HepG2 (cell line): ENCODE results near the gene SLC22A23. TPM values are rescaled to one million over a fixed set of nuclear protein-coding genes. Genes with fewer than 3 reads are reported as not detected.

ENCODE experiments used
- CBFB ChIP-seq: sonication (generic); formaldehyde crosslinking; IDR thresholded peaks from 2 replicates; pipeline ENCODE4 v1.4.0; 2020; ENCODE audit warnings: missing genetic modification reagents
- FOXA3 ChIP-seq: IDR thresholded peaks from 2 replicates; pipeline ENCODE4 v1.6.1; 2016; ENCODE audit warnings: missing genetic modification reagents, missing compliant biosample characterization
- HNF1B ChIP-seq: sonication (generic); formaldehyde crosslinking; IDR thresholded peaks from 2 replicates; pipeline ENCODE4 v1.5.1; 2020; ENCODE audit warnings: mild to moderate bottlenecking, moderate library complexity, missing genetic modification reagents
- IKZF5 ChIP-seq: IDR thresholded peaks from 2 replicates; pipeline ENCODE4 v1.6.1; 2018; ENCODE audit warnings: missing genetic modification reagents, mild to moderate bottlenecking, missing compliant biosample characterization
- KDM3A ChIP-seq: IDR thresholded peaks from 2 replicates; pipeline ENCODE4 v1.6.1; 2018; ENCODE audit warnings: low read depth, missing compliant biosample characterization
- MTF1 ChIP-seq: sonication (generic); formaldehyde crosslinking; IDR thresholded peaks from 2 replicates; pipeline ENCODE4 v1.5.0; 2020; ENCODE audit warnings: missing genetic modification reagents
- NCOA5 ChIP-seq: sonication (generic); formaldehyde crosslinking; IDR thresholded peaks from 2 replicates; pipeline ENCODE4 v1.4.0; 2020; ENCODE audit warnings: missing genetic modification reagents
- RXRB ChIP-seq: IDR thresholded peaks from 2 replicates; pipeline ENCODE4 v1.6.1; 2016; ENCODE audit warnings: borderline replicate concordance, missing genetic modification reagents, missing compliant biosample characterization
- ZNF275 ChIP-seq: sonication (generic); formaldehyde crosslinking; IDR thresholded peaks from 2 replicates; pipeline ENCODE4 v1.8.0; 2022; ENCODE audit warnings: missing genetic modification reagents, mild to moderate bottlenecking, inconsistent platforms, borderline replicate concordance
- ZNF292 ChIP-seq: sonication (generic); formaldehyde crosslinking; IDR thresholded peaks from 2 replicates; pipeline ENCODE4 v1.8.1; 2022; ENCODE audit warnings: mild to moderate bottlenecking, low read depth, missing genetic modification reagents, borderline replicate concordance
- ZNF503 ChIP-seq: sonication (generic); formaldehyde crosslinking; IDR thresholded peaks from 2 replicates; pipeline ENCODE4 v1.4.0; 2020; ENCODE audit warnings: missing genetic modification reagents
- ZNF512B ChIP-seq: sonication (generic); formaldehyde crosslinking; IDR thresholded peaks from 2 replicates; pipeline ENCODE4 v1.5.1; 2020; ENCODE audit warnings: missing genetic modification reagents, mild to moderate bottlenecking, borderline replicate concordance
- ZNF609 ChIP-seq: sonication (generic); formaldehyde crosslinking; IDR thresholded peaks from 2 replicates; pipeline ENCODE4 v1.4.0; 2020; ENCODE audit warnings: mild to moderate bottlenecking, missing genetic modification reagents, borderline replicate concordance
- polyA plus RNA-seq, 8 experiments: library from polyadenylated mRNA; depleted of rRNA in 3 of 8; stranded (reverse) in 7 of 8; unstranded in 1 of 8; fragments of >200 nt; fragmentation: Illumina TruSeq in 4 of 8; extraction: Trizol in 4 of 8; gene quantifications; 2 replicates each; pipeline versions ENCODE4 v1.2.1 to v1.2.3, GENCODE V29; 2011 to 2016; ENCODE audit warnings: low read depth in 4 of 8, missing spikeins in 1 of 8, mixed read lengths in 1 of 8; ENCODE audit not compliant: insufficient read depth in 1 of 8
- total RNA-seq, 5 experiments: library from RNA; depleted of rRNA; stranded (reverse); fragments of >200 nt; fragmentation: Illumina TruSeq; extraction: Trizol; gene quantifications; 2 replicates each; pipeline ENCODE4 v1.2.3, GENCODE V29; 2016; ENCODE audit warnings: low read depth in 1 of 5

The SLC22A23 gene
- total and polyA plus RNA-seq, 2 of the 13 experiments (the other 11 are each of a cell fraction or from before 2014, with no cell fraction given): 11.8 to 17.5 TPM

- TF ChIP-seq ZNF609: peak; percentile 65; the same call in 1 of the 2 replicates
- TF ChIP-seq RXRB (CRISPR knock-in tag): peak; percentile 86
- TF ChIP-seq IKZF5 (CRISPR knock-in tag): peak; percentile 76; the same call in 1 of the 2 replicates
- TF ChIP-seq FOXA3 (CRISPR knock-in tag): peak; percentile 74
- peak; percentile 66; the same call in 1 of the 2 replicates for TF ChIP-seq HNF1B (CRISPR knock-in tag)
- TF ChIP-seq NCOA5: no peak
- TF ChIP-seq MTF1 (CRISPR knock-in tag): no peak
- no peak for TF ChIP-seq ZNF275 (CRISPR knock-in tag)
- TF ChIP-seq ZNF292: no peak
- TF ChIP-seq ZNF512B: 0 out of 2 replicates have a peak, but pooled peaks have one; percentile 66
- 0 out of 2 replicates have a peak, but pooled peaks have one; percentile 41 for TF ChIP-seq CBFB (CRISPR knock-in tag)
- TF ChIP-seq ZNF503: no peak; the same call in 1 of the 2 replicates
- no peak for TF ChIP-seq KDM3A (CRISPR knock-in tag)
These were observed 90.0 kb downstream of the SLC22A23 start (continued) for GRCh38 chr6:3366596-3367413.
